HepG2 (cell line): ENCODE measurements around the gene ZNF597. TPM values are rescaled to one million over a fixed set of nuclear protein-coding genes. Genes with fewer than 3 reads are reported as not detected.

Experiments used
- GMEB1 ChIP-seq: sonication (generic); formaldehyde crosslinking; IDR thresholded peaks from 2 replicates; pipeline ENCODE4 v1.5.1; 2020; ENCODE audit warnings: missing genetic modification reagents, mild to moderate bottlenecking, borderline replicate concordance
- HOMEZ ChIP-seq: IDR thresholded peaks from 2 replicates; pipeline ENCODE4 v1.6.1; 2016; ENCODE audit warnings: low read depth
- HOXA3 ChIP-seq: sonication (generic); formaldehyde crosslinking; IDR thresholded peaks from 2 replicates; pipeline ENCODE4 v1.5.0; 2020; ENCODE audit warnings: missing genetic modification reagents
- HOXA7 ChIP-seq: sonication (generic); formaldehyde crosslinking; IDR thresholded peaks from 2 replicates; pipeline ENCODE4 v1.8.1; 2022; ENCODE audit warnings: mild to moderate bottlenecking, missing genetic modification reagents, moderate library complexity
- JDP2 ChIP-seq: sonication (generic); formaldehyde crosslinking; IDR thresholded peaks from 2 replicates; pipeline ENCODE4 v1.8.1; 2022; ENCODE audit warnings: missing genetic modification reagents, borderline replicate concordance
- MXD4 ChIP-seq: IDR thresholded peaks from 2 replicates; pipeline ENCODE4 v1.6.1; 2016; ENCODE audit warnings: mild to moderate bottlenecking, missing biosample characterization, missing genetic modification reagents
- NFKB2 ChIP-seq: sonication (generic); formaldehyde crosslinking; IDR thresholded peaks from 2 replicates; pipeline ENCODE4 v1.4.0; 2020; ENCODE audit warnings: missing genetic modification reagents, borderline replicate concordance
- NKX3-1 ChIP-seq: sonication (generic); formaldehyde crosslinking; IDR thresholded peaks from 2 replicates; pipeline ENCODE4 v1.5.0; 2020; ENCODE audit warnings: missing genetic modification reagents
- PRDM10 ChIP-seq: sonication (generic); formaldehyde crosslinking; IDR thresholded peaks from 2 replicates; pipeline ENCODE4 v1.4.0; 2020; ENCODE audit warnings: low read depth, missing genetic modification reagents
- ZFX ChIP-seq: sonication (generic); formaldehyde crosslinking; IDR thresholded peaks from 2 replicates; pipeline ENCODE4 v1.4.0; 2020; ENCODE audit warnings: mild to moderate bottlenecking, low read depth, missing genetic modification reagents, moderate library complexity
- ZNF460 ChIP-seq: sonication (generic); formaldehyde crosslinking; IDR thresholded peaks from 2 replicates; pipeline ENCODE4 v1.5.1; 2020; ENCODE audit warnings: missing genetic modification reagents, mild to moderate bottlenecking, borderline replicate concordance
- ZNF687 ChIP-seq: sonication (generic); formaldehyde crosslinking; IDR thresholded peaks from 2 replicates; pipeline ENCODE4 v1.5.1; 2020; ENCODE audit warnings: mild to moderate bottlenecking, missing genetic modification reagents, moderate library complexity
- ZNF891 ChIP-seq: sonication (generic); formaldehyde crosslinking; IDR thresholded peaks from 2 replicates; pipeline ENCODE4 v1.5.0; 2020; ENCODE audit warnings: mild to moderate bottlenecking, missing genetic modification reagents
- polyA plus RNA-seq, 8 experiments: library from polyadenylated mRNA; depleted of rRNA in 3 of 8; stranded (reverse) in 7 of 8; unstranded in 1 of 8; fragments of >200 nt; fragmentation: Illumina TruSeq in 4 of 8; extraction: Trizol in 4 of 8; gene quantifications; 2 replicates each; pipeline versions ENCODE4 v1.2.1 to v1.2.3, GENCODE V29; 2011 to 2016; ENCODE audit warnings: low read depth in 4 of 8, missing spikeins in 1 of 8, mixed read lengths in 1 of 8; ENCODE audit not compliant: insufficient read depth in 1 of 8
- total RNA-seq, 5 experiments: library from RNA; depleted of rRNA; stranded (reverse); fragments of >200 nt; fragmentation: Illumina TruSeq; extraction: Trizol; gene quantifications; 2 replicates each; pipeline ENCODE4 v1.2.3, GENCODE V29; 2016; ENCODE audit warnings: low read depth in 1 of 5

The ZNF597 gene
- total and polyA plus RNA-seq, 2 of the 13 experiments (the other 11 are each of a cell fraction or from before 2014, with no cell fraction given): 1.3 to 2.4 TPM

GRCh38 chr16:3443108-3444031 lies at the start of gene ZNF597, which contains the start of gene NAA60 (continued):
- TF ChIP-seq HOMEZ: no peak
- no peak for TF ChIP-seq ZNF891 (CRISPR knock-in tag)
- 0 out of 2 replicates have a peak, but pooled peaks have one; percentile 10 for TF ChIP-seq NKX3-1 (CRISPR knock-in tag)
- TF ChIP-seq ZNF460: no peak
- TF ChIP-seq HOXA3: 0 out of 2 replicates have a peak, but pooled peaks have one; percentile 2
- peak; percentile 83 for TF ChIP-seq ZFX (CRISPR knock-in tag)
- peak; percentile 52; the same call in 1 of the 2 replicates for TF ChIP-seq MXD4 (CRISPR knock-in tag)
- no peak for TF ChIP-seq JDP2
- no peak for TF ChIP-seq GMEB1 (CRISPR knock-in tag)
- TF ChIP-seq NFKB2 (CRISPR knock-in tag): no peak
- TF ChIP-seq HOXA7 (CRISPR knock-in tag): no peak
- peak; percentile 55 for TF ChIP-seq ZNF687 (CRISPR knock-in tag)
- 0 out of 2 replicates have a peak, but pooled peaks have one; percentile 3 for TF ChIP-seq PRDM10
